Ishikawa (cell line): ENCODE data around the gene SLC37A1.
A peak's percentile ranks its signal among the peaks of the same experiment; 100 is the strongest.

ENCODE experiments used
- EGR1 ChIP-seq: IDR thresholded peaks from 2 replicates; pipeline ENCODE4 v1.6.1; 2012
- EP300 ChIP-seq: IDR thresholded peaks from 2 replicates; pipeline ENCODE4 v1.6.1; 2012; ENCODE audit warnings: borderline replicate concordance
- FOXM1 ChIP-seq: IDR thresholded peaks from 2 replicates; pipeline ENCODE4 v1.6.1; 2012; ENCODE audit warnings: low read depth, borderline replicate concordance
- MAX ChIP-seq: IDR thresholded peaks from 2 replicates; pipeline ENCODE4 v1.6.1; 2012
- NFIC ChIP-seq: IDR thresholded peaks from 2 replicates; pipeline ENCODE4 v1.6.1; 2012
- RAD21 ChIP-seq: IDR thresholded peaks from 2 replicates; pipeline ENCODE4 v1.6.1; 2012; ENCODE audit warnings: low read depth
- TAF1 ChIP-seq: IDR thresholded peaks from 2 replicates; pipeline ENCODE4 v1.6.1; 2012; ENCODE audit warnings: low read depth, mild to moderate bottlenecking
- TEAD4 ChIP-seq: IDR thresholded peaks from 2 replicates; pipeline ENCODE4 v1.6.1; 2012
- ZBTB7A ChIP-seq: IDR thresholded peaks from 2 replicates; pipeline ENCODE4 v1.6.1; 2012; ENCODE audit warnings: low read depth
- TF ChIP-seq, protein P1 (sequence below): IDR thresholded peaks from 2 replicates; pipeline ENCODE4 v1.6.1; 2012; ENCODE audit warnings: low read depth, mild to moderate bottlenecking

- TF ChIP-seq RAD21 (no peak), EGR1 (peak; percentile 47; the same call in 1 of the 2 replicates), NFIC (no peak), TAF1 (no peak), MAX (no peak), EP300 (no peak), ZBTB7A (peak; percentile 90), FOXM1 (no peak), TEAD4 (peak; percentile 36; the same call in 1 of the 2 replicates)
- TF ChIP-seq, protein P1, sequence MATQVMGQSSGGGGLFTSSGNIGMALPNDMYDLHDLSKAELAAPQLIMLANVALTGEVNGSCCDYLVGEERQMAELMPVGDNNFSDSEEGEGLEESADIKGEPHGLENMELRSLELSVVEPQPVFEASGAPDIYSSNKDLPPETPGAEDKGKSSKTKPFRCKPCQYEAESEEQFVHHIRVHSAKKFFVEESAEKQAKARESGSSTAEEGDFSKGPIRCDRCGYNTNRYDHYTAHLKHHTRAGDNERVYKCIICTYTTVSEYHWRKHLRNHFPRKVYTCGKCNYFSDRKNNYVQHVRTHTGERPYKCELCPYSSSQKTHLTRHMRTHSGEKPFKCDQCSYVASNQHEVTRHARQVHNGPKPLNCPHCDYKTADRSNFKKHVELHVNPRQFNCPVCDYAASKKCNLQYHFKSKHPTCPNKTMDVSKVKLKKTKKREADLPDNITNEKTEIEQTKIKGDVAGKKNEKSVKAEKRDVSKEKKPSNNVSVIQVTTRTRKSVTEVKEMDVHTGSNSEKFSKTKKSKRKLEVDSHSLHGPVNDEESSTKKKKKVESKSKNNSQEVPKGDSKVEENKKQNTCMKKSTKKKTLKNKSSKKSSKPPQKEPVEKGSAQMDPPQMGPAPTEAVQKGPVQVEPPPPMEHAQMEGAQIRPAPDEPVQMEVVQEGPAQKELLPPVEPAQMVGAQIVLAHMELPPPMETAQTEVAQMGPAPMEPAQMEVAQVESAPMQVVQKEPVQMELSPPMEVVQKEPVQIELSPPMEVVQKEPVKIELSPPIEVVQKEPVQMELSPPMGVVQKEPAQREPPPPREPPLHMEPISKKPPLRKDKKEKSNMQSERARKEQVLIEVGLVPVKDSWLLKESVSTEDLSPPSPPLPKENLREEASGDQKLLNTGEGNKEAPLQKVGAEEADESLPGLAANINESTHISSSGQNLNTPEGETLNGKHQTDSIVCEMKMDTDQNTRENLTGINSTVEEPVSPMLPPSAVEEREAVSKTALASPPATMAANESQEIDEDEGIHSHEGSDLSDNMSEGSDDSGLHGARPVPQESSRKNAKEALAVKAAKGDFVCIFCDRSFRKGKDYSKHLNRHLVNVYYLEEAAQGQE, result no peak
These were observed 582 bp downstream of the SLC37A1 start for GRCh38 chr21:42513985-42514882.
